K562 (cell line): ENCODE measurements around the gene NOP16. TPM values are rescaled to one million over a fixed set of nuclear protein-coding genes. Genes with fewer than 3 reads are reported as not detected.

Experiments
- CCAR2 ChIP-seq: fragments of 200-400 bp; formaldehyde crosslinking; IDR thresholded peaks from 2 replicates; pipeline ENCODE4 v1.6.1; 2017; ENCODE audit warnings: mild to moderate bottlenecking, low read depth, low read length
- ELK3 ChIP-seq: fragments of 450-650 bp; formaldehyde crosslinking; IDR thresholded peaks from 2 replicates; pipeline ENCODE4 v1.4.0; 2020; ENCODE audit warnings: mild to moderate bottlenecking
- ESRRA ChIP-seq: fragments of 450-650 bp; IDR thresholded peaks from 2 replicates; pipeline ENCODE4 v1.6.1; 2014; ENCODE audit warnings: low read depth, mild to moderate bottlenecking, moderate library complexity, borderline replicate concordance
- IRF2 ChIP-seq: sonication (generic); formaldehyde crosslinking; IDR thresholded peaks from 2 replicates; pipeline ENCODE4 v1.8.1; 2022; ENCODE audit warnings: mild to moderate bottlenecking, missing genetic modification reagents
- POLR3G ChIP-seq: IDR thresholded peaks from 2 replicates; pipeline ENCODE4 v1.6.1; 2011; ENCODE audit not compliant: insufficient read length, insufficient replicate concordance; ENCODE audit errors: extremely low read depth
- RBM14 ChIP-seq: fragments of 200-400 bp; formaldehyde crosslinking; IDR thresholded peaks from 2 replicates; pipeline ENCODE4 v1.6.1; 2018; ENCODE audit warnings: low read depth, mild to moderate bottlenecking, low read length, moderate library complexity, borderline replicate concordance; ENCODE audit not compliant: insufficient read depth
- RBM25 ChIP-seq: fragments of 200-400 bp; formaldehyde crosslinking; IDR thresholded peaks from 2 replicates; pipeline ENCODE4 v1.6.1; 2018; ENCODE audit warnings: low read length, low read depth, moderate library complexity; ENCODE audit not compliant: severe bottlenecking
- ZNF280B ChIP-seq: fragments of 250-450 bp; sonication (Bioruptor Pico); IDR thresholded peaks from 2 replicates; pipeline ENCODE4 v1.5.1; 2021; ENCODE audit warnings: mild to moderate bottlenecking
- ZNF282 ChIP-seq: sonication (generic); formaldehyde crosslinking; IDR thresholded peaks from 2 replicates; pipeline ENCODE4 v1.8.1; 2023; ENCODE audit warnings: missing genetic modification reagents
- ZNF407 ChIP-seq: fragments of 450-650 bp; IDR thresholded peaks from 2 replicates; pipeline ENCODE4 v1.6.1; 2016; ENCODE audit warnings: low read depth
- polyA plus RNA-seq, 8 experiments: library from polyadenylated mRNA; depleted of rRNA in 4 of 8; stranded (reverse) in 5 of 8; unstranded in 3 of 8; fragments of >200 nt; fragmentation: Nextera tagmentation in 2 of 8; fragmentation: Illumina TruSeq in 1 of 8; extraction: Ambion mirVana in 2 of 8; extraction: Trizol in 1 of 8; gene quantifications; 2 replicates each; pipeline versions ENCODE4 v1.2.1 to v1.2.3, GENCODE V29; 2011 to 2014; ENCODE audit warnings: inconsistent platforms in 1 of 8, missing spikeins in 1 of 8
- total RNA-seq, 7 experiments: library from RNA; depleted of rRNA in 6 of 7; stranded (reverse); fragments of >200 nt in 6 of 7; fragmentation: Illumina TruSeq in 2 of 7; extraction: Trizol in 2 of 7; gene quantifications; 2 replicates each; pipeline versions ENCODE4 v1.2.1 to v1.2.3, GENCODE V29; 2011 to 2021; ENCODE audit warnings: low replicate concordance in 1 of 7
- TF ChIP-seq, protein P1 (sequence below): fragments of 250-450 bp; sonication (Bioruptor Pico); IDR thresholded peaks from 2 replicates; pipeline ENCODE4 v1.4.0; 2020; ENCODE audit warnings: mild to moderate bottlenecking

NOP16 gene
- total and polyA plus RNA-seq, 9 of the 15 experiments (the other 6 are each of a cell fraction or from before 2014, with no cell fraction given) = 92.5 to 342 (median 148) TPM

DNA sequence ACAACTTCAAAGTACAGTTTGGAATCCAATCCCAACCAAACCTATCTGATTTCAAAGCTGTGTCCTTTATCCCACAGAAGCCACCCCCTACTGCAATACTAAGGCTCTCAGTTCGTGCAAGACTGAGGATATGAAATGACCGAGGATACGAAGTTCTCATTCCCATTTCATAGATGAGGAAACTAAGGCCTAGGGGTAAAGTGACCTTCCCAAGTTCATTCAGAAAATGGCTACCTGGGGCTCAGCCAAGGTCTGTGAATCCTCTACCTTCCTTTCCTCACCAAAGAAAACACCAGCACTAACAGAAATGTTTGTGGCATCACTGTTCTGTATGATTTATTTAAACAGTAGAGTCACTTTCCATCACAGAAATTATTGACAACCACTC, 32.2 kb downstream of the NOP16 start (continued):
- TF ChIP-seq ZNF407 (no peak), ZNF282 (CRISPR knock-in tag) (no peak), CCAR2 (no peak), IRF2 (CRISPR knock-in tag) (no peak), POLR3G (no peak), ELK3 (CRISPR knock-in tag) (no peak), RBM14 (no peak), ESRRA (peak; percentile 79), RBM25 (peak; percentile 79), ZNF280B (CRISPR knock-in tag) (no peak)
- TF ChIP-seq, protein P1, sequence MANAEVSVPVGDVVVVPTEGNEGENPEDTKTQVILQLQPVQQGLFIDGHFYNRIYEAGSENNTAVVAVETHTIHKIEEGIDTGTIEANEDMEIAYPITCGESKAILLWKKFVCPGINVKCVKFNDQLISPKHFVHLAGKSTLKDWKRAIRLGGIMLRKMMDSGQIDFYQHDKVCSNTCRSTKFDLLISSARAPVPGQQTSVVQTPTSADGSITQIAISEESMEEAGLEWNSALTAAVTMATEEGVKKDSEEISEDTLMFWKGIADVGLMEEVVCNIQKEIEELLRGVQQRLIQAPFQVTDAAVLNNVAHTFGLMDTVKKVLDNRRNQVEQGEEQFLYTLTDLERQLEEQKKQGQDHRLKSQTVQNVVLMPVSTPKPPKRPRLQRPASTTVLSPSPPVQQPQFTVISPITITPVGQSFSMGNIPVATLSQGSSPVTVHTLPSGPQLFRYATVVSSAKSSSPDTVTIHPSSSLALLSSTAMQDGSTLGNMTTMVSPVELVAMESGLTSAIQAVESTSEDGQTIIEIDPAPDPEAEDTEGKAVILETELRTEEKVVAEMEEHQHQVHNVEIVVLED (CRISPR knock-in tag) = no peak
- TF ChIP-seq, all 486 proteins: peak for 3
